ENCODE data around the gene GCAT.

The GCAT gene

DNA sequence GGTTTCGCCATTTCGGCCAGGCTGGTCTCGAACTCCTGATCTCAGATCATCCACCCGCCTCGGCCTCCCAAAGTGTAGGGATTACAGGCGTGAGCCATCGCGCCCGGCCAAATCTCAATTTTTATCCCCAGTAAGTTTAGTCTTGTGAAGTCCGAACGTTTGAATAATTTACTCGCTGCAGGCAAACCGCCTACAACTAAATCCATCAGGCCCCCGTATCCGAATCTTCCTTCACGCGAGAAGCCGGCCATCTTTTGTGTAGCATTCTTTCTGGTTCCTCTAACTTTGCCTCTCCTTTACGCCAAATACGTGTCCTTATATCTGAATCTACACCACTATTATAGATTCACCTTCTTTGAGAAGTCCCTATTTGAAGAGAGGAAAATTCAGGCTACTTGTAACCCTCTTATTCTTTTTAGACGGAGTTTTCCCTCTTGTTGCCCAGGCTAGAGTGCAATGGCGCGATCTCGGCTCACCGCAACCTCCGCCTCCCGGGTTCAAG, 40.9 kb downstream of the GCAT start:
- peak; percentile 52 for DNase-seq

DNA sequence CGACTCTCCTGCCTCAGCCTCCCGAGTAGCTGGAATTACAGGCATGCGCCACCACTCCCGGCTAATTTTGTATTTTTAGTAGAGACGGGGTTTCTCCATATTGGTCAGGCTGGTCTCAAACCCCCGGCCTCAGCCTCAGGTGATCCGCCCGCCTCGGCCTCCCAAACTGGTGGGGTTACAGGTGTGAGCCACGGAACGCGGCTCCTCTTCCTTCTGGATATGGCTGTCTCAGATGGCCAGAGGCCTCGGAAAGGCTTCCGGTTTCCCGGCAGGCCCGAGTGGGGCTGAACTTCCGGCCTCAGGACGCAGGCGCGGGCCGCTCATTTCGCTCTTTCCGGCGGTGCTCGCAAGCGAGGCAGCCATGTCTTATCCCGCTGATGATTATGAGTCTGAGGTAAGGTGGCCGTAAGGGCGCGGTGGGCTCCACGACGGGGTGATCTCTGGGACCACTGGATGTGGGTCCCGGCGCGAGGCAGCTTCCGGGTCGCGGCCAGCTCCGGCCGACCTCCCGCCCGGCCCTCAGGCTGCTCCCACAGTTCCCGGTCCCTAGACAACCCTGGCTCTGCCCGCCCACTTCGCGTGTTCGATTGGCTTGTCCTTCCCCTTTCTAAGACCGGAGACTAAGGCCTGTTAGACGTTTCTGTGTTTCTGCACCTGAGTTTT, 41.5 kb downstream of the GCAT start, which contains the start of gene EIF3L:
Gene EIF3L, plus strand, starts transcription at position 331 of the 663 bp plus-strand sequence. Its CDS starts 31 bp downstream, at position 362.
- peak; percentile 95 for DNase-seq

DNA sequence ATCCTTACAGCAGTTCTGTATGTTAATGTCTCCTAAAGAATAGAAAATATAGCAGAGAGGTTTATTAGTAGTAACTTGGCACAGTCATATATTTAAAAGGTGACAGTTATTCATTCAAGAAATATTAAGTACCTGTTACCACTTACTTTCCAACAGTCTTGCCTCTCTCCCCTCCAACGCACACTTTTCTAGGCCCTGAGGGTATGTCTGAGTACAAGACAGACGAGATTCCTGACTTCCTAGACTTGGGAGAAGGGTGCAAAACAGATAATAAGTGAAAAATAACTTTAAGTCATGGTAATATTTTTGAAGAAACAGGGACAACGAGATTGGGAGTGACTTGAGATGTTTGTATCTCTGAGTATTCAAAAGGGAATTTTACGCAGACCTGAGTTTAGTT, 43.1 kb downstream of the GCAT start:
- DNase-seq, result no peak

DNA sequence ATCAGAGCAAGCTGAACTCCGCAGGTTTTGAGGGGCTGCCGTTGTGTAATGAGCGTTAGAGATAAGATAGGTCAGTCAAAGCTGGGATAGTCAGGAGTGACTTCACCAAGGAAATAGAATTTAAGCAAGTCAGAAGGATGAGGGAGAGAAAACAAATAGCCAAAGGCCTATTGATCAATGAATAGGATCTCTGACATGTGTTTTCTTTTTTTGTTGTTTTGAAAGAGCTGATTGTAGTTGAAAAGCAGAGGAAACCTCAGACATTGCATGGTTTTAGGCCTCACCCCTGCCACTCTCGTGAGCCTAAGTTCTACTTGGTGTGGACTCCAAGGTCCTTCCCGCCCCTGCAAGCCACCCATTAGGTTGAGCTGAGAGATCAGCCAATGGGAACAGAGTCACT, 44.7 kb downstream of the GCAT start:
- no peak for DNase-seq

DNA sequence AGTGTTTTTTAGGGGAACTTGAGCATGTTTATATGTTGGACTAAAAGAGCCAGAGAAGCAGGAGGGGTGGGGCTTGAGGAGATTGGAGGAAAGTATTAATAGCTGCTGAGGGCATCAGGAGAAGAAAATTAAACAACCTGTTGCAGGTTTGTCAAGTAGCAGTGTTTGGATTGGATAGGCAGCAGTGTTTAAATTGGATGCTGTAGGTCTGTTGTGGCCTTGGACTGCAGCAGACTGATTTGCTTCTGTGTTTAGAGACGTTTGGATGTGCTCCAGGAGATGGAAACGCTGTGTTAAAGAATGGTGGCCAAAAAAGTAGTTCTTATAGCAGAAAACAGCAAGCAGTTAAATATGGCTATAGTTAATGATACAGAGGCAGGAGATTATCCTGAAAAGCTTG, 47.2 kb downstream of the GCAT start:
- no peak for DNase-seq

DNA sequence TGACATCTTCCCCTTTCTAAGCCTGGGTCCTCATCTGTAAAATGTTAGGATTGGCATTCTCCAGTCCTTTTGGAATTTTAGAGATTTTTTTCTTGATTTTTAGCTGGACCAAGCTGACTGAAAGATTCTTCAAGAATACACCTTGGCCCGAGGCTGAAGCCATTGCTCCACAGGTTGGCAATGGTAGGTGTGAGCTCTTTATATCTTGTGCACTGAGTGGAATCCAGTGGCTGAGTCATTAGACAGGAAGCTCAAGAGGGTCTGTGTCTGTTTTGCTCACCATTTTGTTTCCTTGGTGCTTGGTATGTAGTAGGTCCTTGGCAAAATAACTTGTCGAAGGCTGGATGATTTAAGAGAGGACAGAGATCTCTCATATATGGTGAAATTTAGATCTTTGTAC, 47.7 kb downstream of the GCAT start:
- no peak for DNase-seq

DNA sequence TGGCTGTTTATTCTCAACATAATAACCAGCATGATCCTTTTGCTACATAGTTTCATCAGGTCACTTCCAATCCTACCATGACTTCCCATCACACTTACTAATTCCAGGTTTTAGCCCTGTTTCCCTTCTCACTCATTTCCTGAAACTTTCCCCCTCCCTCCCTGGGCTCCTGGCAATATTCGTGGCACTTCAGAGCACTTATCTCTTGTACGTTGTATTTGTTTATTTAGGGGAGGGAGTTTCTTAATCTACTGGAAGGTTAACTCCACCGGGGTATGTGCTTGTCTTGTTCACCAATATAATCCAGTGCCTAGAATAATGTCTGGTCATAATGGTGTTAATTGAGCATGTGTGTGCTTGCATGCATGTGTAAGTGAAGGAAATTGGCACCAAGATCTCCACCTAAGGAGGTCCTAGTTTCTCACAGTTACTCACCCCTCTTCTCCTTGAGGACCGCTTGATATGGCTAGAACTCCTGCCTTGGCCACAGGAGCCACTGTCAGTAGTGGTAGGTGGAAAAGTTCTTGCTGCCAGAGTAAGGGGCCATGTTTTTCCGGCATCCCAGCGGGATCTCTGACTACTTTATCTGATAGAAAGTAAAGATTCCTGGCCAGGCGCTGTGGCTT, 53.2 kb downstream of the GCAT start:
- DNase-seq, result no peak

DNA sequence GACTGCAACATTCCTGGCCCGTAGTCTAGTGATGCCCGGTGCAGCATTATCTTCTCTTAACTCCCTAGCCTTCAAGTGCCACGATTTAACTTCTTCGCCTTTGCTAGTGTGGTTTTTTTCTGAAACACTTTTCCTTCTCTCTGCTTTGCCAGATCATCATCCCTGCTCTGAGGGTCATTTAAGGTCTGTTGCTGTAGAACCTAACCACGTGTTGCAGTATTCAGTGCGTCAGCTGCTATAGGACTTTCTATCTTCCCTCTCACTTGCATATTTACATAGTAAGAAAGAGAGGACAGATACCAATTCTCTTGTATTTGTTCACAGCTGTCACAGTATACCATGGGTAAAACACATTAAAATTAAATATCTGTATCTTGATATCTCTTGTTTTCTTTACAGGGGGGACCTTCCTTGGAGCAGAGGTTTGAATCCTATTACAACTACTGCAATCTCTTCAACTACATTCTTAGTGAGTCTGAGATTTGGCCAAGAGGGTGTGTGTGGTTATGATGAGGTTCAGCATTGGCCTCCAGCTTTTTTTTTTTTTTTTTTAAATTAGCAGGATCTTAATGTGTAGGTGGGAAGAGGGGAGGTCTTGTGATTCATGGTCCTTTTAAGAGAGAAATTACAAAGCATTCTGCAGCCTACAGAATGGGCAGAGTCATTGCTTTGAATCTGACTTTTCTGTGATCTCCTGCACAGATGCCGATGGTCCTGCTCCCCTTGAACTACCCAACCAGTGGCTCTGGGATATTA, 55.0 kb downstream of the GCAT start:
- no peak for DNase-seq

DNA sequence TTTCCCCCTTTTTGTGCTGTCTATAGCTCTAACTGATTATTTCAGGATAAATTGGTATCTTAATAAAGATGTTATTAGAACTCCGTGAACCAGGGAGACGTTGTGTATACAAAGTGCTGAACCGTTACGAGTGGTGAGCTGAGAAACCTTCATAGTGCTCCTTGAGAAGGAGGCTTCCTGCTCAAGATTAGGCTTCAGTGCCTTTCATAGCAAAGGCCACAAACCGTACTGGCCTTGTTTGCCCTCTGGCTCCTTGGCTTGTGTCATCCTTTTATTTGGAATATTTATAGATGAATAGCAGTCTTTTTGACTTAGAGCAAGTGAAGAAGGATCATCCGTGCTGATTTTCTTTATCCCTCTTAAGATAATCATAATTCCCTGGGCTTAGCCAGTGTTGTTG, 57.8 kb downstream of the GCAT start:
- DNase-seq, result no peak

All from eye (tissue), 1 donor.